ENCODE data around the gene LPCAT4. TPM values are rescaled to one million over a fixed set of nuclear protein-coding genes. Genes with fewer than 3 reads are reported as not detected.

Gene LPCAT4
- total and polyA plus RNA-seq, 9 donors: 10.8 to 41.4 (median 35.5) TPM

Other genes starting within 250 kb of the LPCAT4 start
- gene KATNBL1, start 157.1 kb downstream of the LPCAT4 start, total RNA-seq: 113 TPM
- 100 to 1,000 TPM in 2 of 8 donors, 10 to 100 TPM in 6; 64.0 to 132 (median 85.4) TPM for gene KATNBL1, start 157.1 kb downstream of the LPCAT4 start, polyA plus RNA-seq (ENCODE audit: insufficient read depth in 1 of 8, insufficient read length in 8 of 8, low replicate concordance in 1 of 8)
- 78.1 TPM for gene EMC4, start 142.2 kb downstream of the LPCAT4 start, total RNA-seq
- gene EMC4, start 142.2 kb downstream of the LPCAT4 start, polyA plus RNA-seq (ENCODE audit: insufficient read depth in 1 of 8, insufficient read length in 8 of 8, low replicate concordance in 1 of 8): 10 to 100 TPM; 74.8 to 84.3 (median 78.8) TPM
- 11.7 TPM for gene SLC12A6, start 29.4 kb downstream of the LPCAT4 start, total RNA-seq
- gene SLC12A6, start 29.4 kb downstream of the LPCAT4 start, polyA plus RNA-seq (ENCODE audit: insufficient read depth in 1 of 8, insufficient read length in 8 of 8, low replicate concordance in 1 of 8): 10 to 100 TPM; 12.2 to 18.6 (median 15.3) TPM
- 149 TPM for gene NOP10, start 24.1 kb downstream of the LPCAT4 start, total RNA-seq
- 100 to 1,000 TPM in 5 of 8 donors, 10 to 100 TPM in 3; 82.8 to 117 (median 101) TPM for gene NOP10, start 24.1 kb downstream of the LPCAT4 start, polyA plus RNA-seq (ENCODE audit: insufficient read depth in 1 of 8, insufficient read length in 8 of 8, low replicate concordance in 1 of 8)
- not detected for gene NUTM1, start 23.9 kb downstream of the LPCAT4 start, total RNA-seq
- gene NUTM1, start 23.9 kb downstream of the LPCAT4 start, polyA plus RNA-seq (ENCODE audit: insufficient read depth in 1 of 8, insufficient read length in 8 of 8, low replicate concordance in 1 of 8): under 1 TPM in 2 of 8 donors, not detected in 6; 0.04 to 0.05 TPM
- 35.2 TPM for gene GOLGA8A, start 70.6 kb upstream of the LPCAT4 start, total RNA-seq
- 10 to 100 TPM; 20.5 to 75.9 (median 59.1) TPM for gene GOLGA8A, start 70.6 kb upstream of the LPCAT4 start, polyA plus RNA-seq (ENCODE audit: insufficient read depth in 1 of 8, insufficient read length in 8 of 8, low replicate concordance in 1 of 8)
- 15.6 TPM for gene GOLGA8B, start 216.5 kb upstream of the LPCAT4 start, total RNA-seq
- 10 to 100 TPM; 16.3 to 66.8 (median 30.0) TPM for gene GOLGA8B, start 216.5 kb upstream of the LPCAT4 start, polyA plus RNA-seq (ENCODE audit: insufficient read depth in 1 of 8, insufficient read length in 8 of 8, low replicate concordance in 1 of 8)

Measured in muscle of leg (tissue), 9 donors.